HEK293T (cell line): ENCODE results near the gene TRIM44.

ENCODE experiments used
- ARNT ChIP-seq: fragments of 450-650 bp; IDR thresholded peaks from 2 replicates; pipeline ENCODE4 v1.6.1; 2017; ENCODE audit warnings: mild to moderate bottlenecking
- BHLHE40 ChIP-seq: fragments of 450-650 bp; IDR thresholded peaks from 2 replicates; pipeline ENCODE4 v1.6.1; 2016; ENCODE audit warnings: mild to moderate bottlenecking, moderate library complexity, borderline replicate concordance
- ELF4 ChIP-seq: fragments of 450-650 bp; IDR thresholded peaks from 2 replicates; pipeline ENCODE4 v1.6.1; 2017; ENCODE audit warnings: antibody characterized with exemption
- FOXA1 ChIP-seq: fragments of 450-650 bp; IDR thresholded peaks from 2 replicates; pipeline ENCODE4 v1.6.1; 2016; ENCODE audit warnings: mild to moderate bottlenecking
- FOXM1 ChIP-seq: fragments of 450-650 bp; IDR thresholded peaks from 2 replicates; pipeline ENCODE4 v1.6.1; 2017; ENCODE audit warnings: mild to moderate bottlenecking, borderline replicate concordance
- L3MBTL2 ChIP-seq: fragments of 450-650 bp; conservative IDR thresholded peaks from 2 replicates; pipeline ENCODE4 v1.6.1; 2016; ENCODE audit warnings: mild to moderate bottlenecking
- LEF1 ChIP-seq: fragments of 450-650 bp; IDR thresholded peaks from 2 replicates; pipeline ENCODE4 v1.6.1; 2017; ENCODE audit warnings: mild to moderate bottlenecking, borderline replicate concordance
- NFRKB ChIP-seq: fragments of 450-650 bp; IDR thresholded peaks from 2 replicates; pipeline ENCODE4 v1.6.1; 2016; ENCODE audit warnings: mild to moderate bottlenecking, moderate library complexity
- SP1 ChIP-seq: fragments of 450-650 bp; IDR thresholded peaks from 2 replicates; pipeline ENCODE4 v1.6.1; 2017
- SUZ12 ChIP-seq: fragments of 450-650 bp; IDR thresholded peaks from 2 replicates; pipeline ENCODE4 v1.6.1; 2016; ENCODE audit warnings: mild to moderate bottlenecking
- TARDBP ChIP-seq: fragments of 450-650 bp; IDR thresholded peaks from 2 replicates; pipeline ENCODE4 v1.6.1; 2016
- TF ChIP-seq, protein P1 (sequence below): fragments of 450-650 bp; IDR thresholded peaks from 2 replicates; pipeline ENCODE4 v1.6.1; 2016

DNA sequence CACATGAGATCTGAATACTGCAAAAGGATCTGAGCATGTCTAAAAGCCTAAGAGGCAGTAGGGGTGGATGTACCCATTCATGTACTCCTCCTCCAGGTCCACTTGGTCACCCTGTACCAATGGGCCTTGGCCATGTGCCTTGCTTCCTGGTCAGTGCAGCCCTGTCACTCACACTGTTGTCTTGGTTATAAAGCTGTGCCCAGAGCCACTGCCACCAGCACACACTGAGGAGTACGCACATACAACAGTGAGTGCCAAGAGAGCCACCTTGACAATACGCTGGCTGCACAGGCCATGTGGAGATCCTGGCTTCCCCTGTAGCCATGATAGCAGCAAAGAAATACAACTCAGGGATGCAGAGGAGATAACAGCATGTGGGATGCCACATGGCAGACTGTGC is 184.9 kb downstream of the TRIM44 start:
- TF ChIP-seq TARDBP, result no peak
- no peak for TF ChIP-seq NFRKB
- no peak for TF ChIP-seq ELF4
- TF ChIP-seq SP1, result no peak
- no peak for TF ChIP-seq BHLHE40
- TF ChIP-seq, protein P1, sequence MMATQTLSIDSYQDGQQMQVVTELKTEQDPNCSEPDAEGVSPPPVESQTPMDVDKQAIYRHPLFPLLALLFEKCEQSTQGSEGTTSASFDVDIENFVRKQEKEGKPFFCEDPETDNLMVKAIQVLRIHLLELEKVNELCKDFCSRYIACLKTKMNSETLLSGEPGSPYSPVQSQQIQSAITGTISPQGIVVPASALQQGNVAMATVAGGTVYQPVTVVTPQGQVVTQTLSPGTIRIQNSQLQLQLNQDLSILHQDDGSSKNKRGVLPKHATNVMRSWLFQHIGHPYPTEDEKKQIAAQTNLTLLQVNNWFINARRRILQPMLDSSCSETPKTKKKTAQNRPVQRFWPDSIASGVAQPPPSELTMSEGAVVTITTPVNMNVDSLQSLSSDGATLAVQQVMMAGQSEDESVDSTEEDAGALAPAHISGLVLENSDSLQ, result no peak
- no peak for TF ChIP-seq FOXM1
- no peak for TF ChIP-seq LEF1
- TF ChIP-seq FOXA1, result no peak
- TF ChIP-seq L3MBTL2, result no peak
- TF ChIP-seq ARNT, result no peak
- no peak for TF ChIP-seq SUZ12
